ENCODE data around the gene SLC7A6OS. TPM values are rescaled to one million over a fixed set of nuclear protein-coding genes. Genes with fewer than 3 reads are reported as not detected.

The SLC7A6OS gene
- total RNA-seq: 10 to 100 TPM; 15.2 to 16.6 TPM

DNA sequence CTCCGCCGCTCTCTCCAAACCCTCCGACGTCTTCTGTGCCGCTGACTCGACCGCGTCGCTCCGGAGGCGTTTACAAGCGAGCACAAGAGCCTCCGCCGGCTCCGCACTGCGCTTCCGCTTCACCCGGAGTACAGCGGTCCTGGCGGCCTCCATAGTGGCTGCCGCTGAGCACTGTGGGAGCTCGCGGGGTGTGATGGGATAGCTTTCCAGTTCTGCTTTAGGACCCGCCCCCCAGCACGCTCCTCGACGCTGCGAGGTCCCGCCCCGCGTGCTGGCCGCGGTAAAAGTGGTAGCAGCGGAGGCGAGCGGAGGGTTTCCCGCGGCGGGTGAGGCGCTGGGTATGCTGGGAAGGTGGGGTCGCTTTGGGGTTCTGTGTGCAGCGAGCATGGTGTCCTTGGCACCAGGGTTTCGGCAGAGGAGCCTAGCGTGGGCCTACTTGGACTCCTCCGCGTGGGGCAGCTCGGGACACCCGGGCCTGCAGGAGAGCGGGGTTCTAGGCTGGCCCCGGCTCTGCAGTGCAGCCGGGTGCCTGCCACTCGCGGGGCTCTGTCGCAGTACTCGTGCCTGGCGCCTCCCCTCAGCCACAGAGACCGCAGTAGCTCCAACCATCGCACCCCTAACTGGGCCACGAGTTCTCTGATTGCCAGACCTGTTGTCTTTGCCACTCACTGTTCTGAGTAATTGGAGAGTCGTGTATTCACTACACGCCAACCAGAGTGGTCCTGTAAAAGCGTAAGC is at the start of gene SLC7A6OS, which contains the start of gene PRMT7:
TSS of gene SLC7A6OS (minus strand) at position 173 of the 738 bp plus-strand sequence. CDS start at position 153, 20 bp downstream.
TSS of gene PRMT7 (plus strand) at position 246 of the 738 bp plus-strand sequence. CDS start 4,961 bp downstream, outside the sequence.
- Histone ChIP-seq H3K4me3 (peak within 1 kb of the TSS; percentile 89), H3K27ac (peak within 1 kb of the TSS; percentile 82), H3K36me3 (peaks cover 6% of the 10 kb centered on the region), H3K4me1 (peaks cover 16% of the 10 kb centered on the region), H3K9ac (ENCODE audit: low read depth in 2 of 2, low read length in 2 of 2) (peak within 1 kb of the TSS; percentile 77 to 87), H3K27me3 (no peaks in the 10 kb centered on the region), H3K9me3 (no peaks in the 10 kb centered on the region)
- intact Hi-C loops (cut with DNase I): loop anchor here (5.0 kb wide), 1 partner anchor 49 kb away; the partner anchor contains the start of gene SLC7A6
- peak; percentile 96 for DNase-seq
- TF ChIP-seq, protein P1, sequence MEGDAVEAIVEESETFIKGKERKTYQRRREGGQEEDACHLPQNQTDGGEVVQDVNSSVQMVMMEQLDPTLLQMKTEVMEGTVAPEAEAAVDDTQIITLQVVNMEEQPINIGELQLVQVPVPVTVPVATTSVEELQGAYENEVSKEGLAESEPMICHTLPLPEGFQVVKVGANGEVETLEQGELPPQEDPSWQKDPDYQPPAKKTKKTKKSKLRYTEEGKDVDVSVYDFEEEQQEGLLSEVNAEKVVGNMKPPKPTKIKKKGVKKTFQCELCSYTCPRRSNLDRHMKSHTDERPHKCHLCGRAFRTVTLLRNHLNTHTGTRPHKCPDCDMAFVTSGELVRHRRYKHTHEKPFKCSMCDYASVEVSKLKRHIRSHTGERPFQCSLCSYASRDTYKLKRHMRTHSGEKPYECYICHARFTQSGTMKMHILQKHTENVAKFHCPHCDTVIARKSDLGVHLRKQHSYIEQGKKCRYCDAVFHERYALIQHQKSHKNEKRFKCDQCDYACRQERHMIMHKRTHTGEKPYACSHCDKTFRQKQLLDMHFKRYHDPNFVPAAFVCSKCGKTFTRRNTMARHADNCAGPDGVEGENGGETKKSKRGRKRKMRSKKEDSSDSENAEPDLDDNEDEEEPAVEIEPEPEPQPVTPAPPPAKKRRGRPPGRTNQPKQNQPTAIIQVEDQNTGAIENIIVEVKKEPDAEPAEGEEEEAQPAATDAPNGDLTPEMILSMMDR (IDR thresholded peaks at IDR 0.05): no peak

- Histone ChIP-seq H3K4me1 (no peaks in the 10 kb centered on the region), H3K27me3 (no peaks in the 10 kb centered on the region), H3K9me3 (no peaks in the 10 kb centered on the region), H3K9ac (ENCODE audit: low read depth in 2 of 2, low read length in 2 of 2) (no peak overlapping the region), H3K27ac (no peak overlapping the region), H3K36me3 (no peaks in the 10 kb centered on the region), H3K4me3 (no peak overlapping the region)
- no peak for DNase-seq
- TF ChIP-seq, protein P1 (IDR thresholded peaks at IDR 0.05): no peak
- intact Hi-C loops (cut with DNase I): no loop called here
Measured at GRCh38 chr16:68359398-68360191, 48.8 kb upstream of the SLC7A6OS start.

DNA sequence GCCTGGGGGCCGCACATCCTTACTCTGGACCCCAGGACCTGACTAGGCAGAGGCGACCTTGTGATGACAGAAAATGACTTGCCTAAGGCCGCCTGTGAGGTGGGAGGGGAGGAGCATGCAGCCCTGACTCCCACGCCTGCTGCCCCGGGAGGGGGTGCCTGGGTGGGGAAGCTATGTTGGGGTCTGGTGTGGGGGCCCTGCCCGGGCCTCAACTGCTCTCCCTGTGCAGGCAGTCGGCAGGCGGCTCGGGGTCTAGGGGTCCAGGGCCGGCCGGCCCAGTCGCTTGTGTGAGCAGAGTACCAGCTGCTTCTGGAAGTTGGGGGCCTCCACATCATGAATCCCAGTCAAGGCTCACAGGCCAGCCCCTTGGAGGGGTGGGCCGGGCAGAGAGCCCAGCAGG is 48.2 kb upstream of the SLC7A6OS start:
- no peak overlapping the region for H3K9ac ChIP-seq (ENCODE audit: low read depth in 2 of 2, low read length in 2 of 2)
- H3K27ac ChIP-seq: no peak overlapping the region
- H3K27me3 ChIP-seq: no peaks in the 10 kb centered on the region
- TF ChIP-seq, protein P1 (IDR thresholded peaks at IDR 0.05): no peak
- intact Hi-C loops (cut with DNase I): no loop called here
- H3K4me3 ChIP-seq: no peak overlapping the region
- no peaks in the 10 kb centered on the region for H3K36me3 ChIP-seq
- H3K9me3 ChIP-seq: no peaks in the 10 kb centered on the region
- no peaks in the 10 kb centered on the region for H3K4me1 ChIP-seq
- DNase-seq: no peak

DNA sequence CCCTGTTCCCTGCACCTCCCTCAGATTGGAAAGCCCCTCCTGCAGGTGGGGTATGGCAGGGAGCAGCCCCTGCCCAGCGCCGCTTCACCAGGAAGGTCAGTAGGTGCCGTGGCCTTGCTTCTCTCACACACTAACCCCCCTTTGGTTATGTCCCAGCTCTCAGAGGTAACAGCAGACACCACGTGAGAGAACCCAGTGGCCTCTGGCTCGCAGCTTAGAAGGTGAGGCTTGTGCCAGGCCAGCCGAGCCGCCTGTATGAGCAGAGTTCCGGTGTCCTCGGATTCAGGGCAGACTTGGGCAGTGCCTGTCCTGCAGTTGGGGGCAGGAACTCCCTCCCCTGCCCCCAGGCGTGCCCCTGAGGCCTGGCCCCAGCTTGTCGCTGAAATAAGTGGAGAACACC is 47.2 kb upstream of the SLC7A6OS start:
- Histone ChIP-seq H3K27me3 (no peaks in the 10 kb centered on the region), H3K27ac (no peak overlapping the region), H3K4me1 (no peaks in the 10 kb centered on the region), H3K36me3 (no peaks in the 10 kb centered on the region), H3K9ac (ENCODE audit: low read depth in 2 of 2, low read length in 2 of 2) (no peak overlapping the region), H3K9me3 (no peaks in the 10 kb centered on the region), H3K4me3 (no peak overlapping the region)
- intact Hi-C loops (cut with DNase I): no loop called here
- TF ChIP-seq, protein P1 (IDR thresholded peaks at IDR 0.05): no peak
- DNase-seq: no peak

GRCh38 chr16:68357521-68357922 is 46.8 kb upstream of the SLC7A6OS start:
- Histone ChIP-seq H3K4me1 (no peaks in the 10 kb centered on the region), H3K9me3 (no peaks in the 10 kb centered on the region), H3K27ac (no peak overlapping the region), H3K4me3 (no peak overlapping the region), H3K9ac (ENCODE audit: low read depth in 2 of 2, low read length in 2 of 2) (no peak overlapping the region), H3K36me3 (no peaks in the 10 kb centered on the region), H3K27me3 (no peaks in the 10 kb centered on the region)
- intact Hi-C loops (cut with DNase I): no loop called here
- TF ChIP-seq, protein P1 (IDR thresholded peaks at IDR 0.05): no peak
- DNase-seq: no peak

Data from colonic mucosa (tissue), 4 donors.